Measurements from ENCODE around the gene NR5A1.

DNA sequence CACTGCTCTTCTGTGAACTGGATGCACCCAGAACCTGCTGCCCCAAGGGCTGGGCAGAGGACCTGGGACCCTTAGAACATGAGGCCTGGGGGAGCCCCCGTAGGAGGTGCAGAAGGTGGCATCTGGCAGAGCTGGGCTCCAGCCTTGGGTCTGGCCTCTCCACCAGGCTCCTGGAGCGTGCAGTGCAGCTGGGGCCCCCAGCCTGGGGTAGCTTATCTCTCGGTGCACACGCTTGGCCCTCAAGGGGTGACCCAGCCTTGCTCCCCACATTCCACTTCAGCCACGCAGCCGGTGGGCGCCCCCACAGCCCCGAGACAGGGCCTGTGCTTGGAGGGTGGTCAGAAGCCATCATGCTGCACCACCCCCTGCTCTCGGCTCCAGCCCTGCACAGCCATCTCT, 5.6 kb upstream of the NR5A1 start:
- TF ChIP-seq, protein P1, sequence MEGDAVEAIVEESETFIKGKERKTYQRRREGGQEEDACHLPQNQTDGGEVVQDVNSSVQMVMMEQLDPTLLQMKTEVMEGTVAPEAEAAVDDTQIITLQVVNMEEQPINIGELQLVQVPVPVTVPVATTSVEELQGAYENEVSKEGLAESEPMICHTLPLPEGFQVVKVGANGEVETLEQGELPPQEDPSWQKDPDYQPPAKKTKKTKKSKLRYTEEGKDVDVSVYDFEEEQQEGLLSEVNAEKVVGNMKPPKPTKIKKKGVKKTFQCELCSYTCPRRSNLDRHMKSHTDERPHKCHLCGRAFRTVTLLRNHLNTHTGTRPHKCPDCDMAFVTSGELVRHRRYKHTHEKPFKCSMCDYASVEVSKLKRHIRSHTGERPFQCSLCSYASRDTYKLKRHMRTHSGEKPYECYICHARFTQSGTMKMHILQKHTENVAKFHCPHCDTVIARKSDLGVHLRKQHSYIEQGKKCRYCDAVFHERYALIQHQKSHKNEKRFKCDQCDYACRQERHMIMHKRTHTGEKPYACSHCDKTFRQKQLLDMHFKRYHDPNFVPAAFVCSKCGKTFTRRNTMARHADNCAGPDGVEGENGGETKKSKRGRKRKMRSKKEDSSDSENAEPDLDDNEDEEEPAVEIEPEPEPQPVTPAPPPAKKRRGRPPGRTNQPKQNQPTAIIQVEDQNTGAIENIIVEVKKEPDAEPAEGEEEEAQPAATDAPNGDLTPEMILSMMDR (IDR thresholded peaks at IDR 0.05), result no peak
- no peak for TF ChIP-seq POLR2A (IDR thresholded peaks at IDR 0.05)
- no peak for TF ChIP-seq EP300 (IDR thresholded peaks at IDR 0.05; ENCODE audit: low read depth)

Data from transverse colon (tissue), 3 donors.